GM12878 (cell line): ENCODE results near the gene TCERG1L. TPM values are rescaled to one million over a fixed set of nuclear protein-coding genes. Genes with fewer than 3 reads are reported as not detected.

Source experiments
- ATAC-seq: fragments of 200-7000 bp; cut with Tn5 transposase; 3 replicates; pipeline ENCODE4 v1.9.1; 2020; ENCODE audit warnings: mild to moderate bottlenecking, moderate library complexity
- BruUV-seq: library from RNA; stranded (reverse); fragments of 400-500 nt; replicated peaks from 2 replicates; lab custom pipeline; 2021; lab: Mats Ljungman, UMichigan
- CTCF ChIA-PET: fragments of 300-600 bp; sonication (Branson Sonifier 250); formaldehyde crosslinking; extraction: SDS; loops from one replicate; lab custom pipeline; 2021; ENCODE audit warnings: inconsistent platforms; lab: Yijun Ruan, JAX
- POLR2A ChIA-PET: fragments of 350-600 bp; formaldehyde crosslinking; extraction: SDS; loops from one replicate; lab custom pipeline; 2021; ENCODE audit warnings: inconsistent platforms; lab: Charles Lee
- RAD21 ChIA-PET: fragments of 300-600 bp; sonication (Branson Sonifier 250); formaldehyde crosslinking; loops from one replicate; lab custom pipeline; 2023; ENCODE audit warnings: antibody characterized with exemption; ENCODE audit not compliant: unreplicated experiment; lab: Charles Lee
- SMC1A ChIA-PET: fragments of 300-600 bp; sonication (Branson Sonifier 250); formaldehyde crosslinking; loops from one replicate; lab custom pipeline; 2023; ENCODE audit not compliant: unreplicated experiment, uncharacterized antibody; lab: Charles Lee
- DNase-seq: peaks from one replicate; pipeline ENCODE4 v3.0.0-alpha.2; 2011; ENCODE audit warnings: low read depth, low spot score
- FAIRE-seq: peaks from 3 replicates; lab custom pipeline; 2011; peaks lifted over from hg19 to GRCh38; lab: Jason Lieb, UNC
- H2AFZ ChIP-seq: 2 replicates; pipeline ENCODE4 v1.6.0; 2011; ENCODE audit warnings: low read depth, low read length, control low read depth; ENCODE audit not compliant: control insufficient read depth
- H3K27ac ChIP-seq: 2 replicates; pipeline ENCODE4 v1.5.1; 2011; ENCODE audit warnings: control low read depth; ENCODE audit not compliant: control insufficient read depth, insufficient read depth
- H3K27me3 ChIP-seq, 2 experiments: replicated peaks in 1 of 2; 2 replicates each; pipeline versions ENCODE4 v1.6.0 to v1.6.1; 2011; ENCODE audit warnings: low read length in 1 of 2; ENCODE audit not compliant: control insufficient read depth in 2 of 2, insufficient read depth in 2 of 2
- H3K36me3 ChIP-seq, 2 experiments: 2 replicates each; pipeline ENCODE4 v1.5.1; 2011; ENCODE audit warnings: low read length in 1 of 2; ENCODE audit not compliant: control insufficient read depth in 2 of 2, insufficient read depth in 2 of 2
- H3K4me1 ChIP-seq: 2 replicates; pipeline ENCODE4 v1.6.1; 2011; ENCODE audit warnings: mild to moderate bottlenecking, low read length, moderate library complexity, mixed read lengths; ENCODE audit not compliant: control insufficient read depth, insufficient read depth
- H3K4me2 ChIP-seq: 2 replicates; pipeline ENCODE4 v1.6.0; 2011; ENCODE audit warnings: control low read depth; ENCODE audit not compliant: control insufficient read depth, insufficient read depth
- H3K4me3 ChIP-seq: fragments of 200-600 bp; sonication (generic); 2 replicates; pipeline ENCODE4 v1.5.1; 2016
- H3K79me2 ChIP-seq: 2 replicates; pipeline ENCODE4 v1.6.0; 2011; ENCODE audit warnings: low read length; ENCODE audit not compliant: control insufficient read depth, insufficient read depth
- H3K9ac ChIP-seq: 2 replicates; pipeline ENCODE4 v1.8.0; 2011; ENCODE audit warnings: low read length, control low read depth, mixed read lengths; ENCODE audit not compliant: control insufficient read depth, insufficient read depth
- H3K9me3 ChIP-seq: replicated peaks from 3 replicates; pipeline ENCODE4 v1.5.1; 2011; ENCODE audit warnings: mild to moderate bottlenecking, low read length; ENCODE audit not compliant: control insufficient read depth, insufficient read depth
- H4K20me1 ChIP-seq: 2 replicates; pipeline ENCODE4 v1.6.0; 2011; ENCODE audit not compliant: control insufficient read depth, insufficient read depth
- PRDM15 ChIP-seq: fragments of 450-650 bp; formaldehyde crosslinking; IDR thresholded peaks from 2 replicates; pipeline ENCODE4 v1.4.0; 2020; ENCODE audit warnings: mild to moderate bottlenecking, moderate library complexity
- WRNIP1 ChIP-seq: IDR thresholded peaks from 2 replicates; pipeline ENCODE4 v1.6.1; 2011; ENCODE audit warnings: low read depth, low read length, improper control_type of control experiment, borderline replicate concordance
- YY1 ChIP-seq: IDR thresholded peaks from 2 replicates; pipeline ENCODE4 v1.6.1; 2011; ENCODE audit warnings: low read depth, mild to moderate bottlenecking, low read length
- WGBS: methylation state at CpG from one replicate; pipeline ENCODE4 v1.1.6; 2016; ENCODE audit warnings: low lambda C conversion rate; ENCODE audit not compliant: insufficient replicate concordance, insufficient coverage; ENCODE audit errors: missing lambda C conversion rate; 5-methylcytosine and 5-hydroxymethylcytosine counted together
- in situ Hi-C: fragments of 300-500 bp; cut with MboI; formaldehyde crosslinking; loops from 9 replicates; pipeline ENCODE4 v1.14.3; 2018; ENCODE audit warnings: mixed read lengths
- intact Hi-C: fragments of 100-400 bp; cut with micrococcal nuclease; formaldehyde crosslinking; loops from one replicate; pipeline ENCODE4 v1.14.2; 2022; ENCODE audit not compliant: unreplicated experiment
- polyA plus RNA-seq, 11 experiments: library from polyadenylated mRNA; depleted of rRNA in 4 of 11; unstranded in 6 of 11; stranded (reverse) in 5 of 11; fragments of >200 nt; fragmentation: Nextera tagmentation in 4 of 11; fragmentation: Illumina TruSeq in 1 of 11; extraction: Ambion mirVana in 4 of 11; extraction: Trizol in 1 of 11; gene quantifications; 1 replicate in 1 of 11; 2 replicates in 10 of 11; pipeline versions ENCODE4 v1.2.1 to v1.2.3, GENCODE V29; 2011 to 2016; ENCODE audit warnings: inconsistent platforms in 2 of 11, missing spikeins in 2 of 11, low read depth in 1 of 11
- total RNA-seq, 4 experiments: library from RNA; depleted of rRNA in 3 of 4; stranded (reverse); fragments of >200 nt in 3 of 4; fragmentation: Illumina TruSeq in 1 of 4; extraction: Trizol in 1 of 4; gene quantifications; 2 replicates each; pipeline versions ENCODE4 v1.2.1 to v1.2.3, GENCODE V29; 2013 to 2021
- TF ChIP-seq, protein P1 (sequence below): fragments of 450-650 bp; IDR thresholded peaks from 2 replicates; pipeline ENCODE4 v1.6.1; 2016; ENCODE audit warnings: mild to moderate bottlenecking

TCERG1L gene
- total and polyA plus RNA-seq, 10 of the 15 experiments (the other 5 are each of a cell fraction or from before 2014, with no cell fraction given): not detected

DNA sequence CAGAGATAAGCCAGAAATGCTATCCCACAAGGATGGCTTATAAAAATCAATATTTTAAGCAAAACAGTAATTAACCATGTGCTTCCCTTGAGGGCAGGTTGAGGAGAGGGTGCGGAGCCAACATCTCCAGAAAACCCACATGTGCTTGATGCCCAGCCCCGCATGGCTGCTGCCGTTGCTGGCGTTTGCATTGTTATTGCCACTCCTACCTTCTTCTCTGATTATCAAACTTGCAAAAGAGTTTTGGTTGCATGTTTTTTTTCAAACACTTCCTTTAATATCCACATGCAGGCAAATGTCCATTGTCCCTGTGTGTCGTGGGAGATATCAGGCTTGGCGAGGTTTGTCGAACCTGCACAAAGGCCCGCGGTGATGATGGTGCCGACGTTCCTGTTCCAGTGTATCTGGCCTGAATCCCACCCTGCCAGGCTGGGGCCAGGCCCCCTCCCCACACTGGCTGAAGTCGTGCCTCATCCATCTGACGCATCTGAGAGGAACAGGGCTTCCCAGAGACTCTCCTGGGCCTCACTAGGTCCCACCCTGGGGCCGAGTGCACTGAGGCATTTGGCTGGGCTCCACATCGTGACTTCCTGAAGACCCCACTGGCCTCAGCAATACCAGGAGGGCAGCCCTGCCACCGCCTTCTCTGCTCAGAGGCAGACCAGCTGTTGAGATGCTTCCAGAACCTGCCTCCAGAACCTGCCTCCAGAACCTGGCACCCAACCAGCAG lies 40.9 kb downstream of the TCERG1L start (continued):
- TF ChIP-seq YY1: no peak
- TF ChIP-seq, protein P1, sequence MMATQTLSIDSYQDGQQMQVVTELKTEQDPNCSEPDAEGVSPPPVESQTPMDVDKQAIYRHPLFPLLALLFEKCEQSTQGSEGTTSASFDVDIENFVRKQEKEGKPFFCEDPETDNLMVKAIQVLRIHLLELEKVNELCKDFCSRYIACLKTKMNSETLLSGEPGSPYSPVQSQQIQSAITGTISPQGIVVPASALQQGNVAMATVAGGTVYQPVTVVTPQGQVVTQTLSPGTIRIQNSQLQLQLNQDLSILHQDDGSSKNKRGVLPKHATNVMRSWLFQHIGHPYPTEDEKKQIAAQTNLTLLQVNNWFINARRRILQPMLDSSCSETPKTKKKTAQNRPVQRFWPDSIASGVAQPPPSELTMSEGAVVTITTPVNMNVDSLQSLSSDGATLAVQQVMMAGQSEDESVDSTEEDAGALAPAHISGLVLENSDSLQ: no peak

DNA sequence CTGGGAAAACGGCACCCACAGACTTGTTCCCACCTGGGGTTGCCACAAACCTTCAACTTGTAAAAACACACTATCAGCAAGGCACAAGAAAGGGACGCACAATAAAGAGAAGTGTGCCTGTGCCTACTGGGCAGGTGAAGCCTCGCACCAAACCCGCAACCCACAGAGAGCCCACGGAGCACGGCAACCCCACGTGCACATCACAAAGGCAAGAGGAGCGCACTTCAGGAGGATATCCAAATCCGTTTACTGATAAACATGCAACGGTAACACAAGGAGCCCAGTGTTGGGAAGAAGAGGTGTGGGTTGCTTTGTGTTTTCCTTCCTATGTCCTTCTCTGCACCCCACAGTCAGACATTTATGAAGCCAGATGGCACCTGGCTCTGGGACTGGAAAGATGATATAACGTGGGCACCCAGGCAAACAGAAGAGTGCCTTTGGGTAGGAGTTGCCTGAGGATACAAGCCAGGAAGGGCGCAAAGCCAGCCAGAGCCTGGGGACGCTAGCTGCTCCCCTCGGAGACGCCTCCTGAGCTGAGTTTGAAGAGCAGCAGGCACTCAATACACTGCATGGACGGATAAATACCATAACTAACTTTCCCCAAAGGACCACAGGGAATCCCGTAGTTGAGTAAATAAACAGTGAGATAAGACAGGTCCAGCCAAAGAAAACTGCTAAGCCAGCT lies 41.6 kb downstream of the TCERG1L start:
- RAD21 ChIA-PET: no interaction called here

More for the DNA sequence above, 41.6 kb downstream of the TCERG1L start:
- Histone ChIP-seq H2AFZ (no peak overlapping the region), H3K9ac (no peak overlapping the region), H3K79me2 (no peaks in the 10 kb centered on the region), H3K27me3 (no peaks in the 10 kb centered on the region), H3K27ac (no peak overlapping the region), H3K4me2 (no peak overlapping the region), H4K20me1 (no peaks in the 10 kb centered on the region), H3K36me3 (no peaks in the 10 kb centered on the region), H3K9me3 (no peaks in the 10 kb centered on the region), H3K4me1 (no peaks in the 10 kb centered on the region), H3K4me3 (no peak overlapping the region)
- SMC1A ChIA-PET: no interaction called here
- CTCF ChIA-PET: no interaction called here
- ATAC-seq (no peak), DNase-seq (no peak), FAIRE-seq (no peak)
- TF ChIP-seq WRNIP1: no peak
- no peak for TF ChIP-seq PRDM15 (CRISPR knock-in tag)
- POLR2A ChIA-PET: no interaction called here
- in situ Hi-C loops (no loop called here), intact Hi-C loops (no loop called here)
- BruUV-seq: no TSS peak
- WGBS: 27% methylated on average over 17 of the region's 17 CpGs
